ENCODE data around the gene BIRC7. TPM values are rescaled to one million over a fixed set of nuclear protein-coding genes. Genes with fewer than 3 reads are reported as not detected.
"Not testable (repeated sequence)": the region's sequence is repeated elsewhere in the genome, so short reads cannot be mapped to it uniquely, and the experiment has no call there.

BIRC7 gene
- total RNA-seq, 2 donors from 2014 or later = not detected

DNA sequence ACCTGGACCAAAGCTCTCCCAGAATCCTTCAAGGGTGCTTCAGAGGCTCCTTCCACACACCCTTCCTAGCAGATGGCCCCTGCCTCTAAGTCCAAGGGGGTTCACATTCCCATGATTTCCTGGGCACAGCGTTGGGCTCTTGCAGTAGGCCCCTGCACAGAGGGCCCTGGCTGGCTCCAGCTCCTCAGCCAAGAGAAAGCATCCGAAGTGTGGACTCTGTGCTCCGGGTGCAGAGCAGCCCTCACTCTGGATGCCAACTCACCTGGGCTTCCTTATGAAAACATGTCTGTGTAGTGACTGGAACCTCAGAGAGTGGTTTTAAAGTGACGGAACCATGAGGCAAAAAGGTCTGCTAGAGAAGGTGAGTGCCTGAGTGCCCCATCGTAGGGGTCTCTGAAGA, 31.3 kb upstream of the BIRC7 start:
- DNase-seq (ENCODE audit: low spot score) = no peak
- intact Hi-C loops (cut with DNase I) = no loop called here

DNA sequence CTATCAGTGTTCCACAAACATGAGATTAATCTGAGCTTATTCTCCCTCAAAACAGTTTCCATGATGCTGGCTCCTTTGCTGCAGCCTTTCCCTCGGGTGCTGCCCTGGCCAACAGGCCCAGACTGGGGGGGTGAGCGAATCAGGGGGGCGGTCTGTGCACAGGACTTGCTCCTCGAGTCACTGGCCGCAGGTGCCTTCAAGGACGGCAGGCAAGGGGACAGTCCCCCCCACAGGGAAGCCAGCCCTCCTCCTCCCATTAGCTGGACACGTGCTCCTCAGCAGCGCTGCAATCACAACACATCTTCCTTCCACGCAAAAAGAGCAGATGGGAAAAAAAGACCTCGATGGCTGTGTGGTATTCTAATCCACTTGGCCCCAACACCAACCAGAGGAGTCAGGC, 29.8 kb upstream of the BIRC7 start:
- intact Hi-C loops (cut with DNase I) = no loop called here

DNA sequence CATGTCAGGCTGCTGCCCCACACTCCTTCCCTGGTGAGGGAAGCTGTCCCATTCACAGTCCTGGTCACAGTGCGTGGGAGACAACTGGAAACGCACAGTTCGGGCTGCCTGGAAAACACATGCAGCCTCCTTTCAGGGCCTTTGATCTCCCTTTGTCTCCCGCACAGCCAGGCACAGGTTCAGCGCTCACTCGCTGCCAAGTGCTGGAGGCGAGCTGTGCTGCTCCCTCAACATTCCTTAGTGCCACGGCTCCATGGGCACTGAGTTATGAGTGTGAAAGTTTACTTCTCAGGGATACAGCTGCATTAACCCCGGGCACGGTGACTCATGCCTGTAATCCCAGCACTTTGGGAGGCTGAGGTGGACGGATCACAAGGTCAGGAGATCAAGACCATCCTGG, 28.8 kb upstream of the BIRC7 start:
- DNase-seq (ENCODE audit: low spot score) = no peak
- intact Hi-C loops (cut with DNase I) = no loop called here

More for the DNA sequence above, 29.8 kb upstream of the BIRC7 start:
- no peak for DNase-seq (ENCODE audit: low spot score)

DNA sequence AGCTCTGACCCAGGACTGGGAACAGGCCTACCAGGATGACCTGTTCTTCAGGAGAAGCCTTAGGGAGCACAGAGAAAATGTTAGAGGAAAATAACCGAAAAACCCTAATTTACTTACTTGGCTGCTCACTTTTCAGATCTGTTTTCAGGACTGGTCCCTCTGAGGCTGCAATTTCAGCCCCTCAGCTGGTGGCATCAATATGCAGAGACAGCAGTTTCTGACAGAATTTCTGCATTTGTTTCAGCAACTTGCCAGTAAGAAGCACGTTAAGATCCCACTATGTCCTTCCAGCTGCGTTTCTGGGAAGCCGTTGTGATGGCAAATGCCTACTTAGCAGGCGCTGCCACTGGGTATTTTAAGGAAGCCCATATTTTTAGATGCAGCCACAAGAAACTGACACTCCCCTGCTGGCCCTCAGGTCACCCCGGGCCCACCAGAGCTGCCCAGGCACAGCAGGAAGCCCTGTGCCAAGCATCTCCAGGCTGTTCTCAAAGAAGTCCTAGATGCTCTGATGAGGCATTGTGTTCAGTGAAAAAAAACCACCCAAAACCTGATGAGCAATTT, 27.3 kb upstream of the BIRC7 start:
- DNase-seq (ENCODE audit: low spot score) = no peak
- intact Hi-C loops (cut with DNase I) = no loop called here

DNA sequence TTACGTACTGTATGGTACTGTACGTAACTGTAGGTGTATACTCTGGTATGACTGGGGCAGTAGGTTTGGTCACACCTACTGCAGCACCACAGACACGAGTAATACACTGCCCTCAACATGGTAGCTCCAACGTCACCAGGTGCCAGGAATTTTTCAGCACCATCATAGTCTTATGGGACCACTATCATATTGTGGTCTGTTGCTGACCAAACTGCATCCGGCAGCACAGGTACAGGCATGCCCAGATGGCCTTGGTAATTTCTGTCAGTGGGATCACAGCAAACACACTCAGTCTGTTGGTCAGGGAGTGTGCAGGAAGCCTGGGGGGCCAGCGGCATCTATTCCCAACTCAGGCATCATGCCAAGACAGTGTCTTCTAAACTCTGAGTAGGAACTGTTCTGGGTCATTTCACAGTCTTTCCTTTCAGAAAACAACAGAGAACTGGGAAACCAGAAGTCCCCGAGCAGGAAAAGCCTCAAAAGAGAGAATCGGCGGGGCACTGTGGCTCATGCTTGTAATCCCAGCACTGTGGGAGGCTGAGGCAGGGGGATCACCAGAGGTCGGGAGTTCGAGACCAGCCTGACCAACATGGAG, 25.6 kb upstream of the BIRC7 start:
- no peak for DNase-seq (ENCODE audit: low spot score)
- intact Hi-C loops (cut with DNase I) = no loop called here

DNA sequence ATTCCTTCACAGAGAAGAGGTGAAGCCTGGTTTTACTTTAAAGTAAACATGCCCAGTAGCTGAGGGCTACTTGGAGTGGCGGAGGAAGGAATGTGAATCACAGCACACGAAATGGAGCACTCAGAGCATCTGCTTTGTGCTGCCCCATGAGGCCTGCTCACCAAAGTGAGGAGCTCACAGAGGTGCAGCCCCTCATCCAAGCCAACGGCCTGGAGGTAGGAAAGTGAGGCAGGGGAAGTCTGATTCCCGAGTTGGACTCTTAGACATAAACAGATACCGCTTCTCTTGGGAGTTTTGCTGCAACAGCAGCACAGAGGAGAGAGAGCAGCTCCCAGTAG, 23.3 kb upstream of the BIRC7 start:
- intact Hi-C loops (cut with DNase I) = no loop called here
- no peak for DNase-seq (ENCODE audit: low spot score)

DNA sequence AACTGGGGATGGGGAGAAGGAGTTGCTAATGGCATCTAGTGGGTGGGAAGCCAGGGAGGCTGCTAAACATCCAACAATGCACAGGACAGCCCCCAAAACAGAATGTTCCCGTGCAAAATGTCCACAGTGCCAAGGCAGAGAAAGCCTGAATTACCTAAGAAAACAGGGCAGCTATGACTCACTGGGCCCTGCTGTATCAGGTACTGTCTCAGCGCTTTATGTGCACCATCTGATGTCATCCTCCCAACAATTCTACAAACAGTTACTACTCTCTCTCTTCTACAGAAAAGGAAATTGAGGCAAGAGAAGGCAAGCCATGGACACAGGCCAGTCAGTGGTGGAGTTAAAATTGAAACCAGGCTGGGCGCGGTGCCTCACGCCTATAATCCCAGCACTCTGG, 22.9 kb upstream of the BIRC7 start:
- intact Hi-C loops (cut with DNase I) = no loop called here

DNA sequence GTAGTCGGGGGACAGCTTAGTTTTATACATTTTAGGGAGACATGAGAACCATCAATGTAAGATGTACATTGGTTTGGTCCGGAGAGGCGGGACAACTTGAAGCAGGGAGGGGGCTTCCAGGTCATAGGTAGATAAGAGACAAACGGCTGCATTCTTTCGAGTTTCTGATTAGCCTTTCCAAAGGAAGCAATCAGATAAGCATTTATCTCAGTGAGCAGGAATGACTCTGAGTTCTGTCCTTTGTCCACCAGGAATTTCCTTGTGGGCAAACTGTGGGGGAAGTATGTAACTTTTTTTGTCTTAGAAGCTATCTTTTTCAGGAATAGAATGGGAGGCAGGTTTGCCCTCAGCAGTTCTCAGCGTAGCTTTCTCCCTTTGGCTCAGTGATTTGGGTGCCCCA, 21.2 kb upstream of the BIRC7 start:
- no peak for DNase-seq (ENCODE audit: low spot score)
- intact Hi-C loops (cut with DNase I) = no loop called here

More for the DNA sequence above, 22.9 kb upstream of the BIRC7 start:
- no peak for DNase-seq (ENCODE audit: low spot score)

DNA sequence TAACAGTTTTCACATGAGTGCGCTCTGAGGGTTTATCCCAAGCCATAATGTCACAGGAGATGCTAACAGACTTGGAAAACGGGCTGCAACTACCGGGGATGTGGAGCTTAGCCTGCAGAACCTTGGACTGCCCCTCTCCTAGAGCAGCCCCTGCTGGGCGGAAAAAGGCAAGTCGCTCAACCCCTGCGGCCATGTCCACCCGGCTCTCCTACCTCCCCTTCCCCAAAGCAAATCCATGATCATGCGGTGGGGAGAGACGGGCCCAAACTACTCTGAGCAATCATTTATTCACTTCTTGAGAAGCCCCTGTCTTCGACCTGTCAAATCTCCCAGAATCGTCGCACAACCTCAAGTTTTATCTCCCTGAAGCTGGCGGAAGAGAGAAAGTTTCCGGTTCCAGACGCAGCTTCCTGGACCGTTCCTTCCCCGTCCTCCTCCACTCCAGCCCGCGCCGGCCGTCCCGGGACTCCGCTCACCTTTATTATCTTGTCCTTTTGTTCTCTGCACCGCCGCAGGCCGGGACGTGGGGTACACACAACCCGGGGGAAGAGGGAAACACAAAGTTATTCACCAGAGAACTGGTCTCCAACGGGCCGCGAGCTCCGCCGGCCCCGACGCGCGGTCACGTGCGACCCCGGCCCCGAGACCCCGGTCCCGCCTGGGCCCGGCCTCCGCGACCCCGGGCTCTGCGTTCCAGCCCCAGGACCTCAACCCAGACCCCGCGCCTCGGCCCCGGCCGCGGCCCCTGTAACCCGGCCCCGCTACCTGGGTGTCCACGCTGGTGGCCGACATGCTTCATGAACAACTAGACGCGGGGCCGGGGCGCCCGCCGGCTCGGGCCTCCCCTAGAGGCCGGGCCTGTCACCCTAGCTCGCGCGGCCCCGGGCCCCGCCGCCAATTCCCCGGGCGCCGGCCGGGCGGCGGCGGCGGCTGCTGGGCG, 20.3 kb upstream of the BIRC7 start:
- DNase-seq (ENCODE audit: low spot score) = no peak
- intact Hi-C loops (cut with DNase I) = no loop called here

DNA sequence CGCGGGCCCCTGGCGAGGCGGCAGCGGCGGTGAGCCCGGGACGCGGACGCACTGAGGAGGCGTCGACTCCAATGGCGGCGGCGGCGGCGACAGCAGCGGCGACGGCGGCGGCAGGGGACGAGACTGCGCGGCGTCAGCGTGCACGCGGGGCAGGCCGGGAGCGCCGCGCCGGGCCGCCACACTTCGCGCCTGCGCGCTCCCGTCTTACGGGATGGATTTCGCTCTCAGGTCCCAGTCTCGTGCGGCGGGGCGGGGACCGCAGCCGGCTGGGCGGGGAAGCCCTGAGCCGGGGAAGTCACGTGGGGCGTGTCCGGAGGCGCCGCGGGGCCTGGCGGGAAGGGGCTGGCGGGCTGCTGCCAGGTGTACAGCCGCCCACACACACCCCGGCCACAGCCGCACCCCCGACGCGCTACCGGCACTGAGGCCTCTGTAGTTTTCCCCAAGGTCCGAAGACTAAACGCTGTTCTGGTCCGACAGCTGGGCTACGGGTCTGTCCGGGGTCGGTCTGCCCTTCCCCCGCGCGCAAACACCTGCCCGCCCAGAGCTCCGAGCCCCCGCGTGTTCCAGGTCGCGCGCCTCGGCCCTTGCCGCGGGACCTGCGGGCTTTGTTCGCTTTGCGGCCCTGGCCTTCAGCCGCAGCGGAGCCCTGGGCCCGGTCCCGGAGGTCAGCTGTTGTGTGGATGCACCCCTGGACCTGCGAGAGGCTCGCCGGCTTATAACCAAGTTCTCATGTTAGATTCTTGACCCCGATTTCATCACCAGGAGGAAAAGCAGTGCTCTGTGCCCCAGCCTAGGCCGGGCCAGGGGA, 19.5 kb upstream of the BIRC7 start, which contains the start of gene YTHDF1:
YTHDF1 (minus strand) TSS at position 91 of the 808 bp plus-strand sequence. CDS start 239 bp downstream, outside the sequence.
- peak; percentile 99 for DNase-seq (ENCODE audit: low spot score)
- intact Hi-C loops (cut with DNase I) = no loop called here

DNA sequence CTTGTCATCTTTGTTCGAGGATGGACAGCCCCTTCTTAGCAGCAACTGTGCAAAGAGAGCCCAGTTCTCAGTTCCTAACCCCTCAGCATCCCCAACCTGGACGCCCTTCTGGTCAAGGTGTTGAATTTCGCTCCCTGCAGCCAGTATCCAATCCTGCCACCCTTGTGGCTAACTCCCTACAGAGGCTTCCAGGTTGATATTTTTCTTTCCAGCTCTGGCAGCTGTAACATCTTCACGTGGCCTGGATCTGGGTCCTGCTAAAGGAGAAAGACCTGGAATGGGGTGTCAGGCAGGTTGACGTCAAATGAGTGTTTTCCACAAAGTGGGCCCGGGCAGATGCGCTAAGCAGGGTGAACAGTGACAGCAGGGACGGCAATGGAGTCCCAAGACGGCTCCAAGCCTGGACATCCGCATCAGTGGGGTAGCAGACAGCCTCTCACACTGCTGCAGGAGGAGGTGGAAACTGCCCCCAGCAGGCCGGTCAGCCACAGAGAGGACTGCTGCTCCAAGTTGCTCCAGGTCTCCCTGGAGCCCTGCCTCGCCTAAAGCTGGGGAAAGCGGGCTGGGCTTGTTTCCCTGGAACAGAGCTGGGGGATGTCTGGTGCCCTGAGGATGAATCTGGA, 18.7 kb upstream of the BIRC7 start:
- intact Hi-C loops (cut with DNase I) = no loop called here
- no peak for DNase-seq (ENCODE audit: low spot score)

DNA sequence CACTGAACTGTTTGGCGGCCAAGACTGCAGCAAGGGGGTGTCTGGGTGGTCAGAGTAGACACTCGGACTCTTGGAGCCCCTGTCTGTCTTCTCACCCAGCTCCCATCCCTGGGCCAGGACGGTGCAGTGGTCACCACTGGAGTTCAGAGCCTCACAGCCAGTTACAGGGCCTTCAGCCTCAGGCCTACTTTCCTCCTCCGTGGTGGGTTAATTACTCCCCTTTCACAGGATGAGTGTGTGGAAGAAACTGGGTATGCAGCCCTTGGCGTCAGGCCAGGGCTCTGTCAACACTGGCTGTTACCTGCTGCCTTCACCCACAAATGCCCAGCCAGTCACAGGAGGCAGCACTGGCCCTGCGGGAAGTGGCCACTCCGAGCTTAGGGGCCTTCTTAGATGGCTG, 18.0 kb upstream of the BIRC7 start:
- intact Hi-C loops (cut with DNase I) = no loop called here
- no peak for DNase-seq (ENCODE audit: low spot score)

DNA sequence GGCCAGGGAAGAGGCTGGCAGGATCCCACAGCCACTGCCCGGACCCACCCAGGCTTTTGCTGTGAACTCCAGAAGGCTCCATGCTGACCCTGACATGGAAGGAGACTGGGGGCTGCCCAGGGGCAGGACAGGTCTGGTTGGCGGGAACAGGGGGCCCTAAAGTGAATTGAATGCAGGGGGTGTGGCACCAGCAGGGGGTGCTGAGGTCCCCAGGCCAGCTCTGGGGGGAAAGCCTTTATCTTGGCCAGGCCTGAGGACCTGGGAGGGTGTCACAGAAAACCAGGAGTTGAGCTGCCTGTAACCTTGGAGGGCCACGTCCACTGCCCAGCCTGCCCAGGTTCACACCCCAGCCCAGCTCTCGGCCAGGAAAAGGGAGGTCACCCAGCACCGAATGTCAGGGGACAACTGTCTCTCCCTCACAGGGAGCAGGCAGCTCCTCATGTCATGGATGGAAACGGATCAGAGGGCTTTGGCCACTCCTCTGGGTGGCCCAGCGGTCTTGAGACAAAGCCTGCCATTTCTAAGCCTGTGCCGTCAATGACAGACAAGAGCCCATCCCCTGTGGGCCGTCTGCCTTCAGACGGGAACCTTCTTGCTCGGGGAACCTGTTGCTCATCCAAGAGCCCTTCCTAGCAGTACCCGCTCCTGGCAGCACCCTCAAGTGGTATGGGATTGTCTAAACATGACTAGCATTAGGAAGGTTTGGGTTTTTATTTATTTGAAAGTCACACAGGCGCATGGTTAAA, 16.8 kb upstream of the BIRC7 start:
- no peak for DNase-seq (ENCODE audit: low spot score)
- intact Hi-C loops (cut with DNase I) = no loop called here

DNA sequence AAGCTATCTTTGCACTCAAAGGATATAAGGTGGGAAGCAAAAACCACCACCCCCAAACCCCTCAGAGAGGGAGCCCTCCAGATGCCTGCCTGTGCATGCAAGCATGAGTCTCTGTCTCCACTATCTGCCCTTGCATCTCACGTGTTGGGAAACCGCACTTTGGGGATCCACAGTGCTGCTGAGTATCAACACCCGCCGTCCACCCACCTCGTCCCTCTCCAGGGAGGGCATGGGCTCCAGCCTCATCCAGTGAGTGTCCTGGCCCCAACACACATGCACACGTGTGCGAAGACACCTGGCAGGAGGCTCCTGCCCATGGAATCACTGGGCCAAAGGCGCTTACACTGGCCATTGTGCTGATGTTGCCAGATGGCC, 16.3 kb upstream of the BIRC7 start:
- intact Hi-C loops (cut with DNase I) = no loop called here
- DNase-seq (ENCODE audit: low spot score) = no peak

DNA sequence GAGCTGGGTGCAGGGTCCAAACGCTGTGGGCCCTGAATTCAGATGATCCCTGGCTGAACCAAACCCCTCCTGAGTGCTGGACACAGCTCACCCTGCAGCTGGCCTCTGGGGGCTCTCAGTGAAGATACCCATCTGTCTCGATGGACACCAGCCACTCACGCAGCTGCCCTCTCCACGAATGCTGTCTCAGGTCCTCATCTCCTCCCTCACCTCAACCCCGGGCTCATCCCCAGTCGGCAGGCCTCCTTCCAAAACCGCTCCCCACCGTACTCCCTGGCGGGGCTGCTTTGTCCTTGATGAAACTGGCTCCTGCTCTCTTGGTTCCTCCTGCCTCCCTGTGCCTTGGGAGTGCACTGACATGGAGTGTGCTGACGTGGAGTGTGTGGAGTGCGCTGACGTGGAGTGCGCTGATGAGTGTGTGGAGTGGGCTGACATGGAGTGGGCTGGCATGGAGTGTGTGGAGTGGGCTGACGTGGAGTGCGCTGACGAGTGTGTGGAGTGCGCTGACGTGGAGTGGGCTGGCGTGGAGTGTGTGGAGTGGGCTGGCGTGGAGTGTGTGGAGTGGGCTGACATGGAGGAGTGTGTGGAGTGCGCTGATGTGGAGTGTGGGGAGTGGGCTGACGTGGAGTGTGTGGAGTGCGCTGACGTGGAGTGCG, 15.7 kb upstream of the BIRC7 start:
- no peak for DNase-seq (ENCODE audit: low spot score)
- intact Hi-C loops (cut with DNase I) = no loop called here

DNA sequence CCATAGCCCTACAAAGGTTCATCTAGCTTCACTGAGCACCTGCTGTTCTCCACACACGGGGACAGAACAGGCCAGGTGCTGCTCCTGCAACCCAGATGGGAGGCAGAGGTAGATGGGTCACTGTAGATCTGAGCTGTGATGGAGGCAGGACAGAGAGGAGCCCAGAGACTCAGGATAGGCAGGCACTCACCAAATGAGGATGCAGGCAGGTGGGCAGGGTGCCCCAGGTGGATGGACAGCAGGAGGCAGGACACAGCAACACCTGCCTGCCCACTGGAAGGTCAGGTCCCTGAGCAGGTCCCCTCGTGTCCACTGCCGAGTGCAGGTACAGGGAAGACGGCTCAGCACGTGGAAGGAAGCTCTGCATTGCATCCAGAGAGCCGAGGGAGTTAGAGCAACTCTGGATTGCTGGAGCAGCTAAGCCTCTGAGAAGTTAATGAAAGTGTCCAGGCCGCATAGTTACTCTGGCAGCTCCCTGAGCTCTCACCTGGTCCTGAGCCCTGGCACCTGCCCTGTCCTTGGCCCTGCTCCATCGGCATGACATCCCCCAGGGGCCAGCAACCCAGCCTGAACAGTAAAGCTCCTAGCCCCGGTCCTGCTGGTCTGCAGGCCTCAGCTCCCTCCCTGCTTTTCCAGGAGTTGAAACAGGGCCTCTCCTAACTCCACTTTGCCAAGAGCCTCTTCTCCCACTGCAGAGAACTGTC, 14.9 kb upstream of the BIRC7 start:
- no peak for DNase-seq (ENCODE audit: low spot score)
- intact Hi-C loops (cut with DNase I) = no loop called here

DNA sequence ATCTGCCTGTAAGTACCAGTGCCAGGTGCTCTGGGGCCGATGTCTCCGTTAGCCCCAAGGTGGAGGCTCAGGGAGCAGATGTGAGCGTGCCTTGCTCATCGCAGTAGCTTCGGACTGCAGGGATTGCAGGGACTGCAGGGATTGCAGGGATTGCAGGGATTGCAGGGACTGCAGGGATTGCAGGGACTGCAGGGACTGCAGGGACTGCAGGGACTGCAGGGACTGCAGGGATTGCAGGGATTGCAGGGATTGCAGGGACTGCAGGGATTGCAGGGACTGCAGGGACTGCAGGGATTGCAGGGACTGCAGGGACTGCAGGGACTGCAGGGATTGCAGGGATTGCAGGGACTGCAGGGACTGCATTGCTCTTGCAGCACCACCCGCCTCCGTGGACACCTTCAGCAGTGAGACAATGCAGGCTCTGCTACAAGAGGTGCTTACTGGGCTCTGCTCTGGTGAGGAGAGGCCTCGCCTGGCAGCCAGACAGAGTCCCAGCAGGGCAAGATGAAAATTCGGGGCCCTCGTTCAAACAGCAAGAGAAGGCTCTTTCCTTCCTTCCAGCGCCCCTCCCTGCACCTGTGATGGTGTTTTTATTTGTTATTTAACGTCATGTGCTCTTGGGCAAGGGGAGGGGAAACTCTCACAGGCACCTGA, 14.2 kb upstream of the BIRC7 start:
- intact Hi-C loops (cut with DNase I); DNase-seq (ENCODE audit: low spot score): not testable (repeated sequence)
